ENCODE data around the gene CDKN1C. TPM values are rescaled to one million over a fixed set of nuclear protein-coding genes. Genes with fewer than 3 reads are reported as not detected.

CDKN1C gene
- total and polyA plus RNA-seq, 2 donors from 2014 or later = 54.8 to 192 TPM

DNA sequence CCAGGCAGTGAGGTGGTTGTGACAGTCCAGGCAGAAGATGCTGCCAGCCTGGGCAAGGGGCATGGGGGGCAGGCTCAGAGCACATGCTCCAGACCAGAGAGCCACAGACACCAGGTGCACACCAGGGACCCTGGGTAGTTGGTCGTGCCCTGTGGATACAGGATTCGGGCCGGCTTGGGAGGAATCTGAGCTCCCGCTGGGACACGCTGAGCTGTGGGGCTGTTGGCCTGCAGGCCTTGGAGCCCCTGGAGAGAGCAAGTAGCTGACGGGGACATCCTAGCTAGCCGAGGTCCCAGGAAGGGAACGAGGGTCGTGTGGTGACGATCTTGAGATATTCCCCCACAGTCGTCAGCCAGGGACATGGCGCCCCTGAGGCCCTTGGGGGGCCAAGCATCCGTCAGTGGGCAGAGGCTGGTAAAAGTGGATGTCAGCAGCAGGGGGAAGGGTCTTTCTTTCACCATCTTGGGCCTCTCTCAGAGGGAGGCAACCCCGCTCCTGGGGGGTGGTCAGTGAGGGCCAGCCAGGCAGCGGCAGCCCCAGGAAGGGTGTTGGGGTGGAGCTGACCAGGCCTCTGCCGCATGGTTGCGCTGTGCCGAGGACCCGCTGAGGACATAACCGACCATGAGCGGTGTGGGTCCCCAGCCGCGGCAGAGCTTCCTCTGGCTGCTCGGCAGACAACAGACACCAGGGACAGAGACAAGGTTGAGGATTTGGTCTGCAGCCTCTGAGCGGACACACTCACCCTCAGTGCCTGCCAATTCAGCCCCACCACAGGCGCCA, 44.0 kb downstream of the CDKN1C start:
- no peak overlapping the region for H3K9ac ChIP-seq (ENCODE audit: low read length in 3 of 3)
- TF ChIP-seq CTCF (IDR thresholded peaks at IDR 0.05; ENCODE audit: borderline replicate concordance, extremely low read depth, insufficient read depth) = no peak
- intact Hi-C loops (cut with DNase I) = no loop called here

DNA sequence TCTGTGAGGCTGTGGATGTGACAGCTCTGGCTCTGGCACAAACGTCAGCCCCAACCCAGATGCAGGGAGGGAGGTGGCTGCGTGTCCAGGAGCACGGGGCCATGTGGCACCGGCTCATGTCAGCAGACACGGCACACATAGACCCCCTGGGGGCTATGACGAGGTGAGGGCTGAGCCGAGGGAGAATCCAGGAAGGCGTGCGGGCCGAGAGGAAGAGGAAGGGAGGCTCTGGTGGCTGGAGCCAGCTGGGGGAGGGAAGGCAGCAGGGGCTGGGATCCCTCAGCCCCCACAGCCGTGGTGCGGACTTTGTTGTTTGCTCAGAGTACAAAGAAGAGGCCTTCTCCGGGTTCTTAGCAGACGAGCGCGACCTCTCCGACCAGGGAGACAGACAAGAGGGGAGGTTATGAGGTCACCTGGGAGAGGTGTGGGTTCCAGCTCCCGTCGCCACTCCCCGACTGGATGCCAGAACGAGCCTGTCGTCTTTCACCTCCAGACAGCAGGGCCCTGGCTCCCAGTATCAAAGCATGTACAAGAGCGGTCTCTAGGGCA, 46.1 kb downstream of the CDKN1C start:
- Histone ChIP-seq H3K36me3 (ENCODE audit: control insufficient read depth in 2 of 3, insufficient read depth in 3 of 3, low read length in 3 of 3) (no peaks in the 10 kb centered on the region), H3K9ac (ENCODE audit: low read length in 3 of 3) (no peak overlapping the region), H3K4me1 (ENCODE audit: control insufficient read depth in 2 of 3, insufficient read depth in 2 of 3, low read depth in 1 of 3, low read length in 3 of 3) (peaks cover 0 to 4% (median 0%) of the 10 kb centered on the region in 3 donors), H3K4me3 (ENCODE audit: low read length in 3 of 3) (no peak overlapping the region), H3K9me3 (ENCODE audit: control insufficient read depth in 2 of 3, insufficient read depth in 1 of 3, low read length in 3 of 3) (no peaks in the 10 kb centered on the region), H3K27ac (ENCODE audit: low read depth in 2 of 2, low read length in 2 of 2) (no peak overlapping the region), H3K27me3 (ENCODE audit: control insufficient read depth, insufficient read depth, low read length) (no peaks in the 10 kb centered on the region)
- TF ChIP-seq CTCF (IDR thresholded peaks at IDR 0.05; ENCODE audit: borderline replicate concordance, extremely low read depth, insufficient read depth) = no peak
- intact Hi-C loops (cut with DNase I) = no loop called here
- DNase-seq (peak in 3 of 5 donors; percentile 30 to 75 (median 42)), FAIRE-seq (no peak)

More for the DNA sequence above, 44.0 kb downstream of the CDKN1C start:
- Histone ChIP-seq H3K9me3 (ENCODE audit: control insufficient read depth in 2 of 3, insufficient read depth in 1 of 3, low read length in 3 of 3) (no peaks in the 10 kb centered on the region), H3K36me3 (ENCODE audit: control insufficient read depth in 2 of 3, insufficient read depth in 3 of 3, low read length in 3 of 3) (no peaks in the 10 kb centered on the region), H3K27ac (ENCODE audit: low read depth in 2 of 2, low read length in 2 of 2) (no peak overlapping the region), H3K4me1 (ENCODE audit: control insufficient read depth in 2 of 3, insufficient read depth in 2 of 3, low read depth in 1 of 3, low read length in 3 of 3) (peaks cover 0 to 4% (median 0%) of the 10 kb centered on the region in 3 donors), H3K4me3 (ENCODE audit: low read length in 3 of 3) (no peak overlapping the region), H3K27me3 (ENCODE audit: control insufficient read depth, insufficient read depth, low read length) (no peaks in the 10 kb centered on the region)
- FAIRE-seq (no peak), DNase-seq (peak in 1 of 5 donors; percentile 53)

DNA sequence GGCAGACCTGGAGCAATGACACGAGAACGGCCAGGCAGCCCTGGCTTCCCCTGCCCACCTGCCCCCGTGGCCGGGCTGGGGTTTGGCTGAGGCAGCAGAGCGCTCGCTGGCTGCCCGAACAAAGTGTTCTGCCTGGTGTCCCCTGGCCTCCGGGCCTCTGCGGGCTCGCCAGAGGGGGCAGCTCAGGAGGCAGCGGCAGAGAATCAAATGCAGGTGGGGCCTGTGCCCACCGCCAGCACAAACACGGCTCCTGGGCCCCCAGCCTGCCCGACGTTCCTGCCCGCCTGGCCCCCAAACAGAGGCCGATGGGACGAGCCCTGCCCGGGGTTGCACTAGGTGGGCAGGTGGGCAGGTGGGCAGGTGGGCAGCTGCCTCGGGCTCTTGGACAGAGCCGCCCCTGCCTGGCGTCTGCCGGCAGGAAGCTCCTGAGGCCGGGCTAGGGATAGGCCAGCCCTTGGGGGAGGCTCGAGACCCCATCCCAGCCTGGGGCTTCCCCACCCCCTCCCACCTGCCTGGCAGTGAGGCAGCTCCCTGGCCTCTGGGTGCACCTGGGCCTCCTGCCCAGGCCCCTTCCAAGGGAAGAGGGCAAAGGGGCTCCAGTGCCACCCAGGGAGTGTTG, 46.8 kb downstream of the CDKN1C start:
- peak in 1 of 5 donors; percentile 61 for DNase-seq
- H3K27ac ChIP-seq (ENCODE audit: low read depth in 2 of 2, low read length in 2 of 2) = no peak overlapping the region
- no peak for TF ChIP-seq CTCF (IDR thresholded peaks at IDR 0.05; ENCODE audit: borderline replicate concordance, extremely low read depth, insufficient read depth)

More for the DNA sequence above, 46.8 kb downstream of the CDKN1C start:
- no peak overlapping the region for H3K4me3 ChIP-seq (ENCODE audit: low read length in 3 of 3)
- no peak overlapping the region for H3K9ac ChIP-seq (ENCODE audit: low read length in 3 of 3)
- H3K9me3 ChIP-seq (ENCODE audit: control insufficient read depth in 2 of 3, insufficient read depth in 1 of 3, low read length in 3 of 3) = no peaks in the 10 kb centered on the region
- H3K27me3 ChIP-seq (ENCODE audit: control insufficient read depth, insufficient read depth, low read length) = no peaks in the 10 kb centered on the region
- H3K36me3 ChIP-seq (ENCODE audit: control insufficient read depth in 2 of 3, insufficient read depth in 3 of 3, low read length in 3 of 3) = no peaks in the 10 kb centered on the region
- H3K4me1 ChIP-seq (ENCODE audit: control insufficient read depth in 2 of 3, insufficient read depth in 2 of 3, low read depth in 1 of 3, low read length in 3 of 3) = peaks cover 0 to 4% (median 0%) of the 10 kb centered on the region in 3 donors
- FAIRE-seq = no peak
- intact Hi-C loops (cut with DNase I) = no loop called here
